Measurements from ENCODE around the gene ACACB.

- TF ChIP-seq POLR2A (IDR thresholded peaks at IDR 0.05; ENCODE audit: low read depth, low read length) (no peak), POLR2AphosphoS5 (IDR thresholded peaks at IDR 0.05; ENCODE audit: low read depth, low read length) (no peak)
These were observed at the start of gene ACACB for GRCh38 chr12:109115758-109116610.
